NOMO-1 treated with dmso at 0.1 percent for 144 hours (cell line): Measurements from ENCODE around the gene ANKDD1B.

Experiments
- DNase-seq: peaks from one replicate; lab custom pipeline; 2025; ENCODE audit not compliant: unreplicated experiment; lab: John Stamatoyannopoulos, UW

The ANKDD1B gene

DNA sequence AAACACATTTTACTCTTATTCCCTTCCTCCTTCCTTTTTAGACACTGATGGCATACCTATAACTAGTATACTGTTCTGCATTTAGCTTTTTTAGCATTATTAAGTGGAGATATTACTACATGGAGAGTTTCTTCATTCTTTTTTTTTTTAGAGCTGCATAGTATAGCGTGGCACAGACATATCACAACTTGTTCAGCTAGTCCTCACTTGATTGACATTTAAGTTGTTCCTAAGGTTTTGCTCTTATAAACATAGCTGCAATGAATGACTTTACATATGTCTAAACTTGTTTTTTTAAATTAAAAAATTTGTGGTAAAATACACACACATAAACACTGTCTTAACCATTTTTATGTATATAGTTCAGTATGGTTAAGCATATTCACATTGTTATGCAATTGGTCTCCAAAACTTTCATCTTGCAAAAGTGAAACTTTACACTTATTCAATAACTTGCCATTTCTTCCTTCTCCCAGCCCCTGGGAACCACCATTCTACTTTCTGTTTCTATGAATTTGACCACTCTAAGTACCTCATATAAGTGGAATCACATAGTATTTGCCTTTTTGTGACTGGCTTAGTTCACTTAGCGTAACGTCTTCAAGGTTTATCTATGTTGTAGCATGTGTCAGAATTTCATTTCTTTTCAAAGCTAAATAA, 48.7 kb downstream of the ANKDD1B start:
- DNase-seq = no peak

DNA sequence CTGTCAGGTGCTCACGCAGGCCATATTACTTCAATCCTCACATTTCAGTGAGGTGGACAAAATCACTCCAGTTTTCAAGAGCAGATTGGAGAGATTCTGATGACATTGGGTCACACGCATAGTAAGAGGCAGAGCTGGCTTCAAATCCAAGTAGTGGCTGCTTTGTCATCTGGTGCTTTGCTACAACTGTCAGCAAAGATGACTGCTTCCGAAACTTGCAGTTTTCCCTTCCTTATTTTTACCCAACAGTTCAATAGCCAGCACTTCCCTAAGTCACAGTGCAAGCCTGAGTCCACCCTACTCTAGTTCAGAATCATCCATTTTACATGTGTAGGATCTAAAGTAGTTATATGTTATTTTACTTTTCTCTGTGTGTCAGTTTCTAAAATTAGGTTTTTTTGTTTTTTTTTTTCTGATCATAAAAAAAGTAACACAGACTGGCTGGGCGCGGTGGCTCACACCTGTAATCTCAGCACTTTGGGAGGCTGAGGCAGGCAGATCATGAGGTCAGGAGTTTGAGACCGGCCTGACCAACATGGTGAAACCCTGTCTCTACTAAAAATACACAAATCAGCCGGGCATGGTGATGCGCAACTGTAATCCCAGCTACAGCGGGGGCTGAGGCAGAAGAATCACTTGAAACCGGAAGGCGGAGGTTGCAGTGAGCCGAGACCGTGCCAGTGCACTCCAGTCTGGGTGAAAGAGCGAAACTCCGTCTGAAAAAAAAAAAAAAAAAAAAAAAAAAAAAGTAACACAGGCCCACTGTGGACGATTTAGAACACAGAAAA, 49.6 kb downstream of the ANKDD1B start:
- DNase-seq = peak; percentile 46

DNA sequence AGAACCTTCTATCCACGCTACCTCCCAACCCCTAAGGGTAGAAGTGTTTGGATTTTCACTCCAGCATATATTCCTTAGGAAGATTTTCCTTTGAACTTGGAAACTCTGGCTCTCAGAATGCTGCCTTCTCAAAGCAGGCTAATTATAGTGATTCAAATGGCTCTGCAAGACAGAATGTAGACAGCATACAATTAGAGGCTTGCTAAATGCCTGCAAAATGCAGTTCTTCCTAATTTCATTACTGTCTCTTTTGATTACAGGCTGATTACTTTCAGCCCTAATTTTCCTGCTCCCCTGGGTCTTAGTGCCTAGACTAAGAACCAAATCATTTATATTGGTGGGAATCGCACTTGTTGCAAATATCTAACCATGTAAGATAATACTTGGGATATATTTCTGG, 50.8 kb downstream of the ANKDD1B start:
- DNase-seq = no peak

DNA sequence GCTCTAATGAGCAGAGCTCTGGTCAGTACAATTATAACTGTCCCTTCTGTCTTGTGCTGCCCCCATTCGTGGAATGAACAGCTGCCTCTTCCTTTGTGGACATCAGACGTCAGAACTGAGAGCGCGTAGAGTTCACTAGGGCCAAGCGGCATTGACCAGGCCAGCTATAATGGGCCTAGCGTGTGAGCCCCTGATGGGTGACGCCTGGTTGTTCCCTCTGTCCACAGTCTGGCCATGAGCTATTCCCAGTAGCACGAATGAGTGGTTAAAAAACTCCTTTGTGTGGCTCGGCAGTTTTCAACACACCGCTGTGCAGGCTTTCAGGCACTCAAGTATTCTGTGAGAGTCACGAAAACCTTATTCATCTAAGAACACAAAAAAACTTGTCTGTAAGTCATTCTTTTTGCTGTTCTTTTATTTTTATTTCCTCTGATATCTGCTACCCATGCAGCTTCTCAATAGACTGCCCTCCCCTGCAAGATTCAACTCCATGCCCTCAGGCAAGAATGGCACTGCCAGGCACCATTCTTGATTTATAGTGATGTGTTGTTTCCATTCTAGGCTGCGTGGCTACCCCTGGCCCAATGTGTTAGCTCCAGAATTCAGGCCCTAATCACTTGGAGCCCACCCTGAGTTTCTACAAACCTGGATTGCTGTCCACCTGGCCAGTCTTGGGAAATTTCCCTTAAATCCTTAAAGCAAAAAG, 52.5 kb downstream of the ANKDD1B start:
- no peak for DNase-seq

DNA sequence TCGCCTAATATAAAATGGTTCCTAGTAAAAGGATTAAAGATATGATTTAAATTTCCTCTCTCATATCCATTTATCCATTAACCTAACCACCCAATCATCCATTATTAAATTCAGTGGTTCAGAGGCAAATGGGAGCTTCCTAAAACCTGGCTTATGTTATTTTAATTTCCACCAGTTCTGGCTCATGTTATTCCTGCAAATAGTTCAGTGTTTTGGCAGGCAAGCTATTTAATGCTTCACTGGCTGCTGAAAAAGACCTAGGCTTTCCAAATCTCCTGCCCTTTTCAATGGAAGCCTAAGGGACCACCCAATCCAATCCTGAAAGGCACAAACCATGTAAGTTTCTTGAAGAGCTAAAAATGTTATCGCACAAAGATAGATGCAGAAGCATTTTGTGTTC, 53.7 kb downstream of the ANKDD1B start:
- no peak for DNase-seq

DNA sequence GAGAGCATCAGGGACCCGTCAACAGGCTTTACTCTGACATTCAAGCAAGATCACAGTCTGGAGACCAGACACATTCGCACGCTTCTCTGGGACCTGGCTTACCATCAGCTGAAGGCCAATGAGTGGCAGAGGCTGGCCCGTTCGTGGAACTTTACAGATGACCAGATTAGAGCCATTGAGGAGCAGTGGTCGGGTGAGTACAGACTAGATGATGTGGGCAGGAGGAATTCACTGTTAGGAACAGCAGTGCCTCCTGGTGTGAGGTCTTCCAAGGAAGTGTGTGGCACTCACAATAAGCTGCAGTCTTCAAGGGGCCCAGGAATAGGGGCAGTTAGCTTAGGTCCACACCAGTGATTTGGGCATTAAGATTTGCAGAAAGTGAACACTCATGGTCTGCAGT, 55.5 kb downstream of the ANKDD1B start:
- DNase-seq = no peak

DNA sequence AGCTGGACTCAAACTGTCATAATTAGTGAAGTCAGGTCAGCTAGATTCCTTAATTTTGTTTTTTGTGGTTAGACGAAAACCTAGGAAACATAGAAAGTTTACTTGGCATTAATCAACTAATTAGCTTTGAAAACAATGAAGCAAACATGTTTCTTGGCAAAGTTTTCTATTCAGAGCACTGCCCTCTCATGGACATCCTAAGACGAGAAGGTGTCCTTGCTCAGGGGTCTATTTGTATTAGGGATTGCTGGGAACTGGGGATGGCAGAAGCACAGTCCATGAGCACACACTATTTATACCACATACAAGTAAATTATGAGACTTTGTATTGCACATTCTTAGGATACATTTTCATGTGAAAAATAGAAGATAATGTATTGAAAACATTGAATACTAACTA, 56.3 kb downstream of the ANKDD1B start:
- no peak for DNase-seq

DNA sequence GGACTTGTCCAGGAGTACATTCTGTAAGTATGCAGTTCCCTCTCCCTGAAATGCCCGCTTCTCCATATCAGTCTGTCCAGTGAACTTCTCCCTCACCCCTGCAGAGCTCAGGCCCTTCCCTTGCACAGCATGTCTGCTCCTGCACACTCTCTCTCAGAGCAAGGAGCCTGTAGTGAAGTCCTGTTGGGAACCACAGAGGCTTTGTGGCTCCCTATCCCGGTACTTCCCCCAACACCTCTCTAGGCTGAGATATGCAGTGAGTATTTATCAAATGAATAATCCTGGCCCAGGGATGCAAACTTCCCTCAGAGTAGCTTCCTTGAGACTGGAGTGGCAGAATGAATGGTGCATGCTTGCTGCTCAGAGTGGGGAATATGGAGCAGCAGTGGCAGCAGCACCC, 57.2 kb downstream of the ANKDD1B start:
- no peak for DNase-seq

DNA sequence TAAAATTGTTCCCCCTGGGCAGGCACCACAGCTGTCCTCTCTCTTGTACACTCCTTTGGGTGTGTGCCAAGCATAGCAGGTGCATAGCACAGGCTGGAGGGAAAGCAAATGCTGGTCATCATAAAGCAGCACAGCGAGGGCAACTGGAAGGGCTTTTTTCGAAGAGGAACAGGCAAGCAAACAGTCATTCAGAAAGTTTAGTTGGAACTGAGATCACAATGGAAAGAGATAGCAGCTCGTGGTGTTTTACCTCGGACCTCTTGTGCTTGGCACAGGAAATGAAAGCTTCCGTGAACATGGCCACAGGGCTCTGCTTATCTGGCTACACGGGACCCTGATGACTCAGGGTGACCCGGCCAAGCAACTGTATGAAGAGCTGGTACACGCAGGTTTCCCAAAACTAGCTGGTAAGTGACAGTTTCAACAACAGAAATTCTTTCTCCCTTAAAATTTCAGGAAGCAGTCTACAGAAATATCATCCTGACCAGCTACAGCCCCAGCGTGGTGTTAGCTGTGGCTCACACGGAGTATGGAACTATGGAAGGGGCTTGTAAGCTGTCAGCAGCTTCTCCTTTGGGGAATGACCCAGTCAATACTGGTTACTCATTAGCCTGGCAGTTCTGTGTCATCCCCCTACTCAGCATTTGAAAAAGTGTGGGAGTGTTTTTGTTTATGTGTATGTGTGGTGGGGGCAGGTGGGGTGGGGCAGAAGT, 57.9 kb downstream of the ANKDD1B start:
- no peak for DNase-seq

DNA sequence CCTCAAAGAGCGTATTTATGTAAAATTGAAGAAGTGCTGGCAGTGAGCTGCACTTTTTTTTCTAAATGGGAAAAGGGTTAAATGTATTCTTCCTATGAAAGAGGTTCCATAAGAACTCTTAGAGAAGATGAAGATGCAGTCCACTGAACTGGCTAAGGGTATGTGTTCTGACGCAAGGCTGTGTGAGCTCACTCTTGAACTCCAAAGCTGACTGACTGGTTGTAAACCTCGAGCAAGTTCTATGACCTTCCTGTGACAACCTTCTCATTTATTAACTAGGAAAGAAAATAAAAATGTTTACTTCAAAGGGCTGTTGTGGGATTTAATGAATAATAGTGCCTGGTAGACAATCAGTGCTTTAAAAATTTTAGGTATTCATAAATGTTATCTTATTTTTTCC, 59.3 kb downstream of the ANKDD1B start:
- no peak for DNase-seq

DNA sequence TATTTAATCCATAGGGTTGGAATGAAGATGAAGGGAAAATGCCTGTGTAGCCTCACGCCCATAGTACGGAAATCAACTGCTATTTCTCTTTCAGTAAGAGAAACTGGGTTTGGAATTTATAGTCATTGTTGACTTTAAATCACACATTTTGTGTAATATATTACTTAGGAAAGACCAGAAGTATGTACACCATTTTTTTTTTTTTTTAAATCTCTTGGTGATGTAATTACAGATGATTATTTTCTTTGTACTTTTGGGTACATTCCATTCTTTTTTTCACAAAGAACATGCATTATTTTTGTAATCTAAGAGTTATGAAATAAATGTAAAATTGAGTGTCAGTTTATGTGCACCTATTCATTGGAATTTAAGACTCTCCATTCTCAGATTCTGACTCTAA, 60.3 kb downstream of the ANKDD1B start:
- no peak for DNase-seq

DNA sequence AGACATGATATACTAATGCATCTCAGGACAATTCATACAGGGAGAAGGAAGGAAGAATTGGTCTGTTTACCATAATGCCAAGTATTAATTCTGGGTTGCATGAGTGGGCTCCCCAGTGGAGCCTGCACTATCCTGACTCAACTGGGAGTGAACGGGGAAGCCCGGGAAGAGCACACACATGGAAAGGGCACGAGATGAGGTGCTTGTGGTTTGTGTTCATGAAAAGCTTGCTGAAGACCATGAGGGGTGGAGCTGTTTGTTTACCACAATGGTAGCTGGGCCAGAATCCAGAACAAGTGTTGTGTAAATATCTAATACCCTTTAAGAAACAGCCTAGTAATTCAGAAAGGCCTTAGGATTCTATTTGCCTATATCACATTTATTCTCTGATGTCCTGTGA, 61.4 kb downstream of the ANKDD1B start:
- no peak for DNase-seq

DNA sequence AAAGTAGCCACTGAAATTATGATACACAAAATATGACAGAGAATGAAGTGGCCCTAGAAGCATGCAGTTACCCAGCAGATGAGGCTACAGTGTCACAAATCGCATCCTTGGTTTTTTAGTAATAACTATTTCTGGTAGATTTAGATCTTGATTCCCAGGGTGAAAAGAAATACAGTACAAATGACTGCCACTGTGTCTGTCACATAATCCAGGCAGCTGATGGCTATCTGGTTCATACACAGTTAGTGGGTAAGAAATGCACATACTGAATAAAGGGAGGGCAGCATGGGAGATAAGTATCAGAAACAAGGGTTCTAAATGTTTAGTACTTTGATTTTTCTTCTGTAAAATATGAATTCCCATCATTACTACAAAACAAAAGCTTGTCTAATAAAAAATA, 64.5 kb downstream of the ANKDD1B start:
- DNase-seq = no peak

DNA sequence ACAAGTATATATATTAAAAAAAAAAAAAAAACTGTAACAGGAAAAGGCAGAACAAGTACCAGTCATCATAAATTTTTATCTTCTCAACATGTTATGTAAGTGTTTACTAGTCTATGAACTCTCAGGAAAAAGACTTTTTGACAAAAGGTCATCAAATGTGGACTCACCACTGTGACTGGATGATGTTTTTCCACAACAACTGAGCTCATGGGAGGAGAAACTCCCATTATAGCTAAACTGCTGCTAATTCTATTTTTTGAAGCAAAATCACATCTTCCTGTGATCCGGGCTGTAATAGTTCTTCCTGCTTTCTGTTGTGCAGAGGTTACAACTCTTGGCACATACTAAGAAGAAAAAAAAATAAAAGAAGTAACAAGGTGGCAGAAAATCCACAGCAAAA, 66.4 kb downstream of the ANKDD1B start:
- no peak for DNase-seq

DNA sequence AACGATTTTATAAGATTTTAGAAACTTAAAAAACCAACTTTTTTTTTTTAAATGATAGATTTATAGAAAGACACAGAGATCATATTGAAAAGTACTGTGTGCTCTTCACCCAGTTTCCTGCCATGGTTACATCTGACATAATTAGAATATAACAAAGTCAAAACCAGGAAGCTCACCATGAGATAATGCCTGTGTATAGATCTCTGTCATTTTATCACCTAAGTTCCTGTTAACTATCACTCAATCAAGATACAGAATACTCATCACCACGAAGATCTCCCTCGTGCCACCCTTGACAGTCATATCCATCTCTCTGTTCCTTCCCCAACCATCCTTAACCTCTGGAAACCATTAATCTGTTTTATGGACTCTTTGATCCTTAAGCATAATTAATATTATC, 66.9 kb downstream of the ANKDD1B start:
- DNase-seq = no peak

DNA sequence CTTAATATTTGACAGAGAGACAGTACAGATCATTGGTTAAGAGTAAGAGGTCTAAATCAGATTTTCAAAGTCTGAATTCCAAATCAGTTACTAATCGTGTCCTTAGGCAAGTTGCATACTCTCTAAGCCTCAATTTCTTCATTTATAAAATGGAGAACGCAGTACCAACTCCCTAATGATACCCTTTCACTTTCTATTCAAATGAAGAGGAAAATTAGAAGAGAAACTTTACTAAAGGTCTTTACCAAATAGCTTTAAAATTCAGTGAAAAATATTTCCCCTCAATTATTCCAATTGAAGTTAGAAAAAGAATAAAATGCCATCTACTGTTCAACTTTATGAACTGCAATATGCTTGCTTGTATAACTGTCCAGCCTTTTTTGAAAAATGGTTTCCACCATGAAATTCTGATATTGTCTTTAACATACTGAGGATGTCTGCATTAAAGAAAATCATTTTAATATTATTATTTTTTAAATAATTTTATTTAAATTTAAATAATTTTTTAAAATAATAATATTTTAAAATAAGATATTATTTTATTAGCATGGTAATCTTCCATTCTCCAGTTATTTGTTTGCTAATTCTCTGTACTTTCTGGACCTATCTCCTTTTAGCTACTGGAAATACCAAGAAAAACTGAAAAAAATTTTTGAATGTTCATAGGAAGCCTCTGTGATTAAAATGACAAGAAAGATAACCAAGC, 70.0 kb downstream of the ANKDD1B start:
- no peak for DNase-seq

DNA sequence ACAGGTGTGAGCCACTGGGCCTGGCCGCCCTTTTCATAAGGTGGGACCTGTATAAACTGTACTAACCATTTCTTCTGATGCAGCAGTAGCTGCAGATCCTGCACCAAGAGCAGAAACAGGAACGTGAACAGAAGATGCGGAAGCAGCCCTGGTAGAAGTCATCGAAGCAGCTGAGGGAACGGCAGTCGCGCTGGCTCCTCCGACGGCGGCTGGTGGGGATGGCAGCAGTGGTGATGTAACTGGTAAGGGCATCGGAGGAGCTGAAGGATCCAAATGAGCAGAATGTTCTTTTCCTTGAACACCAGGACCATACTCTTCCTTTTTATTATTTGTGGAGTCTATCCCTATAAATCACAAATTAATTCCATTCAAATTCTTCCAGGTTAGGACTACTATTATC, 73.9 kb downstream of the ANKDD1B start:
- DNase-seq = no peak

DNA sequence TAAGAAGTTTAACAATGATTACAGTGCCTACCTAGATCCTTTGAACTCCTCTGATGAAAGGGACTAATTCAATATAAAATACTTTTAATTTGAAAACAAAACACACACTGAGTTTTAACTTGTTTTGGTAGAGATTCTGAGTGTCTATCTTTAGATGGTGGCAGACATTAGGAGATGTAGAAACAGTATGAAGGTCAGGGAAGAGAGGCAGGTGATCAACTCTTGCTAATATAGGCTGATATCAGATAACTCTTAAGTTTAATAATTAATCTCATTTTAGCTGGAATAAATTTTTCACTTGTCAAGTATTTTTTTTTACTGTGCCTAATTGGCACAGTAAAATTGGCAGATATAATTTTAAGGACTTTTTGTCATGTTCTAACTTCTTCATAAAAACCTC, 75.2 kb downstream of the ANKDD1B start:
- no peak for DNase-seq

DNA sequence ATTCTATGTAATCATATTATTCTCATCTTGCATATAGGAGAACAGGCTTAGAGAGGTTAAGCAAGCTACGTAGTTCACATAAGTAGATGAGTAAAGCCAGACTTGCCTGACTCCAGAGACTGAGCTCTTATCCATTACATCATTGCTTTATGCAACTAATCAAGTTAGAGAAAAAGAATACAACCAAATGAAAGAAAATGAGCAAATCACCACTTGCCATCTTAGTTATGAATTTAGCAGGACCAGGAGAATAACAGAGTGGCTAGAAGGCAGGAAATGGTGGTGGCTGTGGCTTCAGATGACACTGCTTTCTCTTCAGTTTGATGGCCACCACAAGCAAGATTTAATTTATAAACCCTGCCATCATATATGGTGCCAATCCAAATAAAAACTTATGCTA, 79.4 kb downstream of the ANKDD1B start:
- no peak for DNase-seq

DNA sequence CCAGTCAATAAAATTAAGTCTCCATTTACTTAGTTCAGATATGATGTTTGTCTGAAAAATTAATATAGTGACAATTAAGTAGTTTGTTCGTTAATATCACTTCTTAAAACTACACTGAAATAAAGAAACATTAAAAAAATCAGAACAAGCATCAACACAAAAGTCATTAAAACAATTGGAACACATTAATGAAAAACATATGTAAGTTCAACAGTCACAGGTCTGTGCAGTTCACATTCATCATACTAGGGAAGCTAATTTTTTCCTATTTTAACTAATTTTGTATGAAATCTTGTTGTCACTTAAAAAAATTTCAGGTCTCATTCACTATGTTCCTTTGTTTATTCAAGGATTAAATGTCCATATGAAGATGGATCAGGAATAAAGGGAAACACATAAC, 83.5 kb downstream of the ANKDD1B start:
- DNase-seq = no peak
